Liver (tissue), 9 donors: ENCODE data around the gene DYRK1A. TPM values are rescaled to one million over a fixed set of nuclear protein-coding genes. Genes with fewer than 3 reads are reported as not detected.

Experiments
- DNase-seq: peaks from one replicate; pipeline ENCODE4 v3.0.0-alpha.2; 2017; ENCODE audit warnings: low spot score
- H3K27ac ChIP-seq, 2 donors: one replicate each; pipeline ENCODE4 v1.7.0; 2013; ENCODE audit warnings: inconsistent platforms in 2 of 2, low read length in 2 of 2, control low read depth in 1 of 2, low read depth in 1 of 2, mild to moderate bottlenecking in 1 of 2
- H3K27me3 ChIP-seq, 4 donors: one replicate each; pipeline versions ENCODE4 v1.6.1 to v1.7.0; 2013; ENCODE audit warnings: low read length in 3 of 4, inconsistent platforms in 1 of 4, mild to moderate bottlenecking in 1 of 4, moderate library complexity in 1 of 4; ENCODE audit not compliant: control insufficient read depth in 4 of 4, insufficient read depth in 4 of 4
- H3K36me3 ChIP-seq, 4 donors: one replicate each; pipeline versions ENCODE4 v1.6.1 to v1.7.0; 2013; ENCODE audit warnings: low read length in 3 of 4, mild to moderate bottlenecking in 3 of 4, low read depth in 1 of 4, moderate library complexity in 1 of 4; ENCODE audit not compliant: control insufficient read depth in 4 of 4, insufficient read depth in 3 of 4
- H3K4me1 ChIP-seq, 4 donors: one replicate each; pipeline versions ENCODE4 v1.6.1 to v1.7.0; 2013; ENCODE audit warnings: low read length in 3 of 4, mild to moderate bottlenecking in 3 of 4, moderate library complexity in 1 of 4; ENCODE audit not compliant: control insufficient read depth in 4 of 4, insufficient read depth in 4 of 4
- H3K4me3 ChIP-seq, 3 donors: one replicate each; pipeline versions ENCODE4 v1.6.1 to v1.7.0; 2013; ENCODE audit warnings: low read length in 3 of 3, control low read depth in 1 of 3, low read depth in 1 of 3, mild to moderate bottlenecking in 1 of 3
- H3K9ac ChIP-seq, 2 donors: one replicate each; pipeline ENCODE4 v1.7.0; 2013; ENCODE audit warnings: low read length in 2 of 2, mild to moderate bottlenecking in 2 of 2, moderate library complexity in 2 of 2, control low read depth in 1 of 2, low read depth in 1 of 2
- H3K9me3 ChIP-seq, 4 donors: one replicate each; pipeline versions ENCODE4 v1.6.1 to v1.7.0; 2013; ENCODE audit warnings: low read length in 3 of 4; ENCODE audit not compliant: control insufficient read depth in 4 of 4
- CTCF ChIP-seq: fragments of 150-350 bp; IDR thresholded peaks from 2 replicates; pipeline ENCODE4 v1.5.1; 2017; ENCODE audit warnings: improper control_type of control experiment, low read depth, low read length; ENCODE audit not compliant: missing input control
- EGR1 ChIP-seq, 2 donors: IDR thresholded peaks; 2 replicates each; pipeline ENCODE4 v1.6.1; 2016 to 2018; ENCODE audit warnings: antibody characterized with exemption in 2 of 2, low read depth in 2 of 2
- FOXA1 ChIP-seq: IDR thresholded peaks from 2 replicates; pipeline ENCODE4 v1.6.1; 2016; ENCODE audit warnings: antibody characterized with exemption
- FOXA2 ChIP-seq: IDR thresholded peaks from 2 replicates; pipeline ENCODE4 v1.6.1; 2016; ENCODE audit warnings: antibody characterized with exemption
- GABPA ChIP-seq, 2 donors: IDR thresholded peaks in 1 of 2; conservative IDR thresholded peaks in 1 of 2; 2 replicates each; pipeline ENCODE4 v1.6.1; 2016; ENCODE audit warnings: antibody characterized with exemption in 2 of 2, mild to moderate bottlenecking in 1 of 2, moderate library complexity in 1 of 2
- HNF4A ChIP-seq, 2 donors: conservative IDR thresholded peaks; 2 replicates each; pipeline ENCODE4 v1.6.1; 2016; ENCODE audit warnings: antibody characterized with exemption in 2 of 2, mild to moderate bottlenecking in 2 of 2
- HNF4G ChIP-seq: IDR thresholded peaks from 2 replicates; pipeline ENCODE4 v1.6.1; 2016; ENCODE audit warnings: antibody characterized with exemption
- JUND ChIP-seq, 2 donors: IDR thresholded peaks; 2 replicates each; pipeline ENCODE4 v1.6.1; 2016; ENCODE audit warnings: antibody characterized with exemption in 2 of 2
- NR2F2 ChIP-seq: IDR thresholded peaks from 2 replicates; pipeline ENCODE4 v1.6.1; 2016; ENCODE audit warnings: antibody characterized with exemption
- RAD21 ChIP-seq, 2 donors: IDR thresholded peaks; 2 replicates each; pipeline ENCODE4 v1.6.1; 2016; ENCODE audit warnings: antibody characterized with exemption in 2 of 2, mild to moderate bottlenecking in 2 of 2
- RXRA ChIP-seq, 2 donors: IDR thresholded peaks; 2 replicates each; pipeline ENCODE4 v1.6.1; 2017 to 2018; ENCODE audit warnings: antibody characterized with exemption in 2 of 2, mild to moderate bottlenecking in 1 of 2
- SP1 ChIP-seq: IDR thresholded peaks from 2 replicates; pipeline ENCODE4 v1.6.1; 2018; ENCODE audit warnings: antibody characterized with exemption, mild to moderate bottlenecking
- TAF1 ChIP-seq: conservative IDR thresholded peaks from 2 replicates; pipeline ENCODE4 v1.6.1; 2016; ENCODE audit warnings: antibody characterized with exemption, mild to moderate bottlenecking
- YY1 ChIP-seq: IDR thresholded peaks from 2 replicates; pipeline ENCODE4 v1.6.1; 2016; ENCODE audit warnings: antibody characterized with exemption, mild to moderate bottlenecking
- ZBTB33 ChIP-seq: IDR thresholded peaks from 2 replicates; pipeline ENCODE4 v1.6.1; 2016; ENCODE audit warnings: antibody characterized with exemption
- WGBS: extraction: QIAGEN DNeasy Blood & Tissue Kit; methylation state at CpG from one replicate; pipeline ENCODE4 v1.1.7; 2013; 5-methylcytosine and 5-hydroxymethylcytosine counted together
- polyA plus RNA-seq, 2 donors: library from polyadenylated mRNA; stranded (reverse) in 1 of 2; unstranded in 1 of 2; fragments of 200-250 nt in 1 of 2; fragments of >200 nt in 1 of 2; fragmentation: Nextera tagmentation in 1 of 2; extraction: Ambion mirVana in 1 of 2; gene quantifications; one replicate each; pipeline versions ENCODE4 v1.2.1 to v1.2.3, GENCODE V29; 2013 to 2015
- total RNA-seq, 2 donors: library from RNA; depleted of rRNA; stranded (reverse); fragments of >200 nt; gene quantifications; one replicate each; pipeline ENCODE4 v1.2.3, GENCODE V29; 2014
- TF ChIP-seq, protein P1 (sequence below): IDR thresholded peaks from 2 replicates; pipeline ENCODE4 v1.6.1; 2016; ENCODE audit warnings: antibody characterized with exemption
- TF ChIP-seq, protein P2 (sequence below): IDR thresholded peaks from 2 replicates; pipeline ENCODE4 v1.6.1; 2016; ENCODE audit warnings: antibody characterized with exemption, mild to moderate bottlenecking
- donor health status: healthy.
- donor health status: healthy.
- donor health status: healthy.
- donor health status: healthy.
- donor health status: healthy.

The DYRK1A gene
- total and polyA plus RNA-seq, 4 donors: 5.1 to 58.3 (median 22.9) TPM

DNA sequence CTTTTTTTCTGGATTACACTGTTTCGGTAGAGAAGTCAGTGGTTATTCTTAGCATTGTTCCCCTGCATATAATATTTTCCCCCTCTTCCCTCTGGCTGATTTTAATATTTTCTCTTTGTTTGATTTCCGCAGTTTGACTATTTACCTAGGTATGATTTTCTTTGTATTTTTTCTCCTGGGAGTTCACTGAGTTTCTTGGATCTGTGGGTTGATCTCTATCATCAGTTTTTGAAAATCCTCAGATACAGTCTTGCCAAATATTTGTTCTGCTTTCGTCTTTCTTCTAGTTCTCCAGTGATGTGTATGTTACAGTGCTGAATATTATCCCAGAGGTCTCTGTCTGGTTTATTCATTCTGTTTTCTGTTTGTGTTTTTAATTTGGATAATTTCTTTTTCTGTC is 136.4 kb downstream of the DYRK1A start:
- no peak overlapping the region for H3K9ac ChIP-seq
- peaks cover 0 to 5% (median 0%) of the 10 kb centered on the region in 4 donors for H3K9me3 ChIP-seq
- H3K4me1 ChIP-seq: no peaks in the 10 kb centered on the region
- peaks cover 6 to 33% (median 26%) of the 10 kb centered on the region in 4 donors for H3K36me3 ChIP-seq
- no peak overlapping the region for H3K4me3 ChIP-seq
- TF ChIP-seq ZBTB33 (no peak), FOXA1 (no peak), YY1 (no peak), TAF1 (no peak), EGR1 (IDR thresholded peaks at IDR 0.05; ENCODE audit: low read depth in 2 of 2) (no peak), HNF4A (conservative IDR thresholded peaks at IDR 0.05) (no peak), RAD21 (IDR thresholded peaks at IDR 0.05) (no peak), FOXA2 (no peak), GABPA (IDR thresholded peaks at IDR 0.05 in 1 of 2, conservative IDR thresholded peaks at IDR 0.05 in 1 of 2) (no peak), CTCF (no peak), HNF4G (no peak), JUND (IDR thresholded peaks at IDR 0.05) (no peak), RXRA (IDR thresholded peaks at IDR 0.05) (no peak), NR2F2 (no peak), SP1 (no peak)
- TF ChIP-seq, protein P1, sequence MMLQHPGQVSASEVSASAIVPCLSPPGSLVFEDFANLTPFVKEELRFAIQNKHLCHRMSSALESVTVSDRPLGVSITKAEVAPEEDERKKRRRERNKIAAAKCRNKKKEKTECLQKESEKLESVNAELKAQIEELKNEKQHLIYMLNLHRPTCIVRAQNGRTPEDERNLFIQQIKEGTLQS: no peak
- TF ChIP-seq, protein P2, sequence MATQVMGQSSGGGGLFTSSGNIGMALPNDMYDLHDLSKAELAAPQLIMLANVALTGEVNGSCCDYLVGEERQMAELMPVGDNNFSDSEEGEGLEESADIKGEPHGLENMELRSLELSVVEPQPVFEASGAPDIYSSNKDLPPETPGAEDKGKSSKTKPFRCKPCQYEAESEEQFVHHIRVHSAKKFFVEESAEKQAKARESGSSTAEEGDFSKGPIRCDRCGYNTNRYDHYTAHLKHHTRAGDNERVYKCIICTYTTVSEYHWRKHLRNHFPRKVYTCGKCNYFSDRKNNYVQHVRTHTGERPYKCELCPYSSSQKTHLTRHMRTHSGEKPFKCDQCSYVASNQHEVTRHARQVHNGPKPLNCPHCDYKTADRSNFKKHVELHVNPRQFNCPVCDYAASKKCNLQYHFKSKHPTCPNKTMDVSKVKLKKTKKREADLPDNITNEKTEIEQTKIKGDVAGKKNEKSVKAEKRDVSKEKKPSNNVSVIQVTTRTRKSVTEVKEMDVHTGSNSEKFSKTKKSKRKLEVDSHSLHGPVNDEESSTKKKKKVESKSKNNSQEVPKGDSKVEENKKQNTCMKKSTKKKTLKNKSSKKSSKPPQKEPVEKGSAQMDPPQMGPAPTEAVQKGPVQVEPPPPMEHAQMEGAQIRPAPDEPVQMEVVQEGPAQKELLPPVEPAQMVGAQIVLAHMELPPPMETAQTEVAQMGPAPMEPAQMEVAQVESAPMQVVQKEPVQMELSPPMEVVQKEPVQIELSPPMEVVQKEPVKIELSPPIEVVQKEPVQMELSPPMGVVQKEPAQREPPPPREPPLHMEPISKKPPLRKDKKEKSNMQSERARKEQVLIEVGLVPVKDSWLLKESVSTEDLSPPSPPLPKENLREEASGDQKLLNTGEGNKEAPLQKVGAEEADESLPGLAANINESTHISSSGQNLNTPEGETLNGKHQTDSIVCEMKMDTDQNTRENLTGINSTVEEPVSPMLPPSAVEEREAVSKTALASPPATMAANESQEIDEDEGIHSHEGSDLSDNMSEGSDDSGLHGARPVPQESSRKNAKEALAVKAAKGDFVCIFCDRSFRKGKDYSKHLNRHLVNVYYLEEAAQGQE: no peak
- DNase-seq: no peak
- no peaks in the 10 kb centered on the region for H3K27me3 ChIP-seq
- WGBS: 97% methylated on average over 3 of the region's 3 CpGs
- no peak overlapping the region for H3K27ac ChIP-seq
